AG04449 (cell line): ENCODE results near the gene CARD10.

Source experiments
- CTCF ChIA-PET: fragments of 350-600 bp; formaldehyde crosslinking; extraction: SDS; loops from one replicate; lab custom pipeline; 2021; ENCODE audit warnings: antibody characterized with exemption; lab: Yijun Ruan, JAX
- POLR2A ChIA-PET: fragments of 400-600, 350-600 bp; formaldehyde crosslinking; extraction: SDS; loops from one replicate; lab custom pipeline; 2020; ENCODE audit warnings: antibody characterized with exemption, inconsistent platforms; lab: Yijun Ruan, JAX
- DNase-seq: peaks from one replicate; pipeline ENCODE4 v3.0.0-alpha.2; 2010; ENCODE audit warnings: low read depth, low spot score
- H3K4me3 ChIP-seq: 2 replicates; pipeline ENCODE4 v1.5.1; 2011; ENCODE audit warnings: low read depth, mild to moderate bottlenecking, control low read depth, low read length
- CTCF ChIP-seq: IDR thresholded peaks from one replicate; pipeline ENCODE4 v1.5.1; 2011; ENCODE audit warnings: mild to moderate bottlenecking, moderate library complexity, low read length, control low read depth, inconsistent platforms; ENCODE audit not compliant: insufficient read depth; ENCODE audit errors: missing control alignments

Gene CARD10

GRCh38 chr22:37485395-37486223 lies 33.6 kb downstream of the CARD10 start:
- TF ChIP-seq CTCF, result no peak
- no peak for DNase-seq
- POLR2A ChIA-PET, result no interaction called here
- CTCF ChIA-PET, result interaction anchor here (1.2 to 2.2 kb wide), 3 partner anchors 11 to 13 kb away, joined by 3 to 14 read pairs (median 13); no protein-coding TSS in a partner anchor
- H3K4me3 ChIP-seq, result no peak overlapping the region

- no peak for TF ChIP-seq CTCF
- no peak for DNase-seq
- CTCF ChIA-PET, result interaction anchor here (2.1 to 2.2 kb wide), 2 partner anchors 11 to 12 kb away, joined by 13 to 14 read pairs; no protein-coding TSS in a partner anchor
- POLR2A ChIA-PET, result no interaction called here
- no peak overlapping the region for H3K4me3 ChIP-seq
Measured at GRCh38 chr22:37484480-37485394, 34.5 kb downstream of the CARD10 start.

- no peak for TF ChIP-seq CTCF
- ChIA-PET POLR2A (no interaction called here), CTCF (interaction anchor here (2.6 kb wide), 1 partner anchor 27 kb away, joined by 7 read pairs; no protein-coding TSS in a partner anchor)
- DNase-seq, result no peak
- no peak overlapping the region for H3K4me3 ChIP-seq
Measured at GRCh38 chr22:37483050-37483449, 36.2 kb downstream of the CARD10 start.

- ChIA-PET CTCF (interaction anchor here (2.6 kb wide), 1 partner anchor 26 kb away, joined by 7 read pairs; no protein-coding TSS in a partner anchor), POLR2A (no interaction called here)
- no peak for TF ChIP-seq CTCF
- no peak for DNase-seq
- H3K4me3 ChIP-seq, result no peak overlapping the region
Measured at GRCh38 chr22:37482244-37482643, 37.0 kb downstream of the CARD10 start.

- DNase-seq, result no peak
- ChIA-PET CTCF (interaction anchor here (0.9 to 2.6 kb wide), 4 partner anchors 10 to 222 kb away, joined by 3 to 7 read pairs (median 3); no protein-coding TSS in a partner anchor), POLR2A (no interaction called here)
- no peak overlapping the region for H3K4me3 ChIP-seq
- no peak for TF ChIP-seq CTCF
Measured at GRCh38 chr22:37481347-37481907, 37.8 kb downstream of the CARD10 start.
